Kidney tubule cell (primary cell): ENCODE data around the gene ELMOD3.
"Not testable (repeated sequence)": the region's sequence is repeated elsewhere in the genome, so short reads cannot be mapped to it uniquely, and the experiment has no call there.

Experiments used
- DNase-seq: peaks from one replicate; pipeline ENCODE4 v3.0.0-alpha.2; 2018; ENCODE audit warnings: low spot score

The ELMOD3 gene

DNA sequence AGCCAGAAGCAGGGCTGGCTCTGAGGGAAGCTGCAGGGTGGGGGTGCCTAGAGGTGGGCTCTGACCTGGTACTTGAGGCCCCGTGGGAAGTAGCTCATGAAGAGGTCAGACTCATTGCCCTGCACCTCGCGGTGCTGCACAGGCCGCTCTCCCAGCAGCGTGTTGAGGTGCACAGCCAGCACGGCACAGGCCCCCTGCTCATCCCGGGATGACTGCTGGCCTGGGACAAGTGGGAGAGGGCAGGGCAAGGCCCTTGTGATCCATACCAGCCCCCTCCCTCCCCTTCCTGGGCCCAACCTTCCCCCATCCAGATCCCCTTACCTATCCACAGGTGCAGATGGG, 46.9 kb downstream of the ELMOD3 start:
- no peak for DNase-seq

DNA sequence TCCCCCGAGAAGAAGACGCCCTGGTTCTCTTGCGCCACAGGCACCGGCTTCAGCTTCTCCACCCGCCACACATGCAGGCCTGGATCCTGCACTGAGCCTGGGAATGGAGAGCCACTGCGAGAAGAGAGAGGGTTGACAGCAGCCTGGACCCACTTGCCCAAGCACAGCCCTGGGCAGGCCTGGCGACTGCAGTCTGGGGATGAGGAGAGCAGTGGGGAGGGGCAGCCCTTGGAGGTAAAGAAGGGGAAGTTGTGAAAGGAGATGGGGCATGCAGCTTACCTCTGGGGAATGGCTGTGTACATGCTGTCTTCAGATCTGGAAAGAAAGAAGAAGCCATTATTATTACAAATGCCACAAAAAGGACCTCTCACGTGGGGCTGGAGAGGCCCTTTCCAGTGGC, 47.3 kb downstream of the ELMOD3 start:
- DNase-seq: no peak

DNA sequence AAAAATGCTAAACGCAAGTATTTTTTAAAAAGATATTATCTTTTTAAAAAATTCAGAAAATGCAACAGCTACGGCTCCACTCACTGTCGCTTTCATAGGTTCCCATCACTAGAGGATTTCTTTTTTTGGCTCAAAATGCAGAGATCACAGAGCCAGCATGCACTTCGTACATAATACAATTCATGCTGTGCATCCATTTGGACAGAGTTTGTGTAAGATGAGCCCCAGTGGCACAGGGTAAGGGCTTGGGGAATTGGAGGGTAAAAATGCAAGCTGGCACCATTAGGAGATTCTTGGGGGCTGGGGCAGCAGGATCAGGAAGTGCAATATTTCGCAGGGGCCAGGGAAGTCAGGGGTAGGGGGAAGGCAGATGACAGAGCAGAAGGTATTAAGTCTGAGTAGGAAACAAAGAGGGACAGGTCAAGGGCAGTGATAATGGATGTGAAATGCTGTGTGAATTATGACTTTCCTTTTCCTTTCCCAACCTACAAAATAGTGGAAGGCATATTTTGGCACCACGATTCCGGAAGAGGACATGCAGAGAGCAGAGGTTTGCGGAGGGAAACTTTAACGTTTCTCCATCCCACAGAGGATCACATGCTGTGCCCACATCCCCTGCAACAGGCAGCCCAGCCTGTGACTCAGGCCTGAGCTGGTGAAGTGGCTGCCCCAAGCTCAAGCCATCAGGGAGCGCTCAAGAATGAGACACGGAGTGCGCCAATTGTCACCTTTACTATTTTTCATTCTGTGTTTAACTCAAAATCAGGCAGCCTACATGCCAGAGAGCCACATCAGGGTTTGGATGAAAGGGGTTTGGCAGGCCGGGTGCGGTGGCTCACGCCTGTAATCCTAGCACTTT, 50.9 kb downstream of the ELMOD3 start:
- DNase-seq: peak; percentile 87

DNA sequence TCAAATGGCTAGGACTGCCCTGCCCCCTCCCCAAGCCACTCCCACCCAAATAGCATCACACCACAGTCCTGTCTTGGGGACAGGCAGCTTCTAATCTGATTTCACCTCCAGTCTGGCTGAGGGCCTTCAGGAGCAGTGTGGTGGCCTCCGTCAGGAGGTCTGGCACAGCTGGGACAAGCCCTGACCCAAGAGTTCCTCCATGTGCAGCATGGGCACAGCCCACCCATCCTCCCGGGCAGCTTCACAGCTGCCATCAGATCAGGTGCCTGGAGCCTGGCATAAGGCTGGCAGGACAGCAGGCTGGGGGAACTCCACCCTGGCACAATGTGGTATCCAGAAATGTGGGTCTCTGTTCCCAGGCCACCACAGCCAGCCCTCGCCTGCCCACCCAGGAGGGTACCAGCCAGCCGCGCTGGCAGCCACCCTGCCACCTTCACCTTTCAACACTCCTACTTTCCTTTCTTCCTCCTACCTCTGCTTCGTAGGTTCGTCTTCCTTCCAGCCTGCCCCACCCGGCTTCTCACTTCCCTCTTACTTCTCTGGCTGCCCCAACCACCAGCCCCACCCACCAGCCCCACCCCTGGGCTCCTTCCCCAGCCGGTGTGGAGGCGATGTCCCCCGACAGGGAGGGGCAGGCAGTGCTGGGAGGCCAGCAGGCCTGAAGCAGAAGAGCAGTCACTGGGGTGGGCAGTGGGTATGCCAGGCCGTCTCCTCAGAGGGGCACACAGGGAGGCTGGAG, 55.4 kb downstream of the ELMOD3 start, which contains the start of gene CAPG:
CAPG (minus strand) TSS at position 522 of the 739 bp plus-strand sequence. CDS start 8,221 bp downstream, outside the sequence.
- DNase-seq: peak; percentile 58

DNA sequence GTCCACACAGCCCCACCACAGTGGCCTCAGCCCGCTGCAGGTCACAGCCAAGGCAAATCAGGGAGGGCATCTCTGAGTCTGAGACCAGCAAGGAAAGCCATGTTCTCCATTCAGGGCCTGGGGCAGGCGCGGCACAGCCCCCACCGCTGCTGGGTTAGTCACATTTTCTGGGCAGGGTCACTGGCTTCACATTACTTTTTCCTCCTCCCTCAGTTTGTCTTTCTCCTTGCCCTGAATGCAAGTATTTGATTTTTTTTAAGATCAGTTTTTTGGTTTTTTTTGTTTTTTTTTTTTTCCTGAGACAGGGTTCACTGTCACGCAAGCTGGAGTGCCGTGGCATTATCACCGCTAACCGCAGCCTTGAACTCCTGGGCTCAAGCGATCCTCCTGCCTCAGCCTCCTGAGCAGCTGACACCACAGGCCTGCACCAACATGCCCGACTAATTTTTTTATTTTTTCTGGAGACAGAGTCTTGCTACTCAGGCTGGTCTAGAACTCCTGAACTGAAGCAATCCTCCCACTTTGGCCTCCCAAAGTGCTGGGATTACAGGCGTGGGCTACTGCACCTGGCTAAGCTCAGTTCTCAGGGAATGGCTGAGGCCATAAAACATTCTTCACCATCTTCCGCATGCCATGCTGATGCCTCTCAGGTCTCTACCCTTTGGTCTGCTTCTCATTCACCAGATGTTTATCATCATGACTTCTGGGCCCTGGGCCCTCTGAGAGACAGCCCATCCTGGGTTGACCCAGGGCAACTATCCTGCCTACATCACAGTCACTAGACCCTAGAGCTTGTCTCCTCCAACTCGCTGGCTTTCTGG, 56.2 kb downstream of the ELMOD3 start:
- no peak for DNase-seq

DNA sequence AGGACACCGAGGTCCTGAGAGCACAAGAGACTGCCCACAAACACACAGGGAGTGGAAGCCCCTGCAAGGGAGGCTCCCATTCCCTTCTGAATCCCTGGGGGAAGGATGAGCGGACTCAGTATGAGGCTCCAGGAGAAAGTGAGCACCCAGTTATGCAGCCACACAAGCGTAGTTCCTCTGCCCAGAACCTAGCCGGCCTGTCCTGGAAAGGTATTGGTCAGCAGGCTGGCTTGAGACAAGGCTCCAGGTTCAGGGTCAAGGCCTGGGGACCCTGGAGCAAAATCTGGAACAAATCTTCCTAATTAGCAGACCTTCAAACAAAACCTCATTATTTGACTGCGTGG, 56.8 kb downstream of the ELMOD3 start:
- DNase-seq: no peak

DNA sequence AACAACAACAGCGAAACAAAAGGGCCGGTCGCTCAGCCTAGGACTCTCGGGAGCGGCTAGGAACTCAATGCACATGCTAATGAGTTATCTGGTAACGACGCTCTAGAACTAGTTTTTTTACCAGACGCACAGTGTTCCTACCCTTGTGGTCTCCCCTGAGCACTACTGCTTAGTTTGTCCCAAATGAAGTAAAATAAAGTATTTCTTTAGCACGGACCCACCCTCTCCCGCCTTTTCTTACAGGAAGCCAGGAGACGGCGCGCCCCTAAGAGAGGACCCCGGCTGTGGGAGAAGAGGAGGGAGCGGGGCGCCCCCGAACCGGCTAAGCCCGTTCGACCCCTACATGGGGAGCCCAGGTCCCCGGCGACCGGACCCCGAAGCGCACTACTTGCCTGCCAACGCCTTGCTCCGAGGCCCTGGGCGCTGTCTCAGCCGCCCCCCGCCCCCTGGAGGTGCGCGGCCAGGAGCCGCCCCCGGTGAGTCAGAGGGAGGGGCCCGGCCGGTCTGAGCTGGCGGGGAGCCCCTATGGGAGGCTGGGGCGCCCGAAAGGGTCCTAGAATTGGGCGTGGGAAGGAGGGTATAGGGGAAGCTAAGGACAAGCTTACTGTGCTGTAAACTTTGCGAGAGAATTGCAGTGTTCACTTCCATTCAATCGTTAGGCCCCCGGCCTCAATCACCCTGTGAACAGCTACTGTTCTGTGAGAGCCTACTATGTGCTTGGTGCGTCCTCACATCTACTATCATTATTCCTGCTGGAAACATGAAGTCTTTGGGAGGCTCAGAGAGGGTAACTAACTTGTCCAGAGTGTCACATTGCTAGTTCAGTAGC, 59.2 kb downstream of the ELMOD3 start:
- DNase-seq: peak; percentile 55

DNA sequence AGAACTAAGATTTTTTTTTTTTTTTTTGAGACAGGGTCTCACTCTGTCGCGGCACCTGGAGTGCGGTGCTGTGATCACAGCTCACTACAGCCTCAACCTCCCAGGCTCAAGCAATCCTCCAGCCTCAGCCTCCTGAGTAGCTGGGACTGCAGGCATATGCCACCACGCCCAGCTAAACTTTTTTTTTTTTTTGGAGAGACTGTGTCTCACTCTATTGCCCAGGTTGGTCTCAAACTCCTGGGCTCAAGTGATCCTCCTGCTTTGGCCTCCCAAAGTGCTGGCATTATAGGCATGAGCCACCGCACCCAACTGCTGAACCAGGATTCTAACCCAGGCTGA, 59.8 kb downstream of the ELMOD3 start:
- DNase-seq: not testable (repeated sequence)

DNA sequence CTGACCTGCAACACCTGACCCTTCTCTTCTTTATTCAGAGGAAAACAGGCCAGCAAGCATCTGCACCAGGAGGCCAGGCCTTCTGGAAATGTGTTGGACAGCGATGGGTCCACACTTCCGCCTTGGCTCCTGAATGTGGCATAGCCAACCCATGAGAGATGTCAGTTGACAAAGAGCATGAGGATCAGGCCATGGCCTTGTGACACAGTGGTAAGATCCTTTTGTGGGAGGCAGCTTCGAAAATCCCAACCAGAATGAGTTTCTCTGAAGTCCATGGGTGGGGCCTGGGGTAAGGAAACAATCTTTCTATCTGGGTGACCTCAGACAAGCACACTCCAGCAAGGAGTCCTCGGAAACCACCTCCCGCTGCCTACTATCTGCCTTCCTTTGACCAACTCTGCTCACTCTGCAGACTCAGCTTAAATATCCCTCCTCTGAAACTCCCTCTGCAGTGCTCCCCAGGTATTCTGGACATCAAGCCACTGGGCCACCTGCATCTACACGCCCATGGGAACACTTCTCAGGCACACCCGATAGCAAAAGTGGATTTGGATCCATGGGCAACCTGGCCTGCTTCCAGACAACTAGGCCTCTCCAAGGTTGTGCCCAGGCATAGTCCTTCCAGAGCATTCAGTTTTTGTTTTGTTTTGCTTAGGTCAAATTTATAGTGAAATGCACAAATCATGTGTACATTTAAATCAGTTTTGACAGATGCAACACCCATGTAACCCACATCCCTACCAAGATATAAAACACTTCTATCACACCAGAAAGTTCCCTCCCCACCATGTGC, 60.4 kb downstream of the ELMOD3 start:
- DNase-seq: no peak

DNA sequence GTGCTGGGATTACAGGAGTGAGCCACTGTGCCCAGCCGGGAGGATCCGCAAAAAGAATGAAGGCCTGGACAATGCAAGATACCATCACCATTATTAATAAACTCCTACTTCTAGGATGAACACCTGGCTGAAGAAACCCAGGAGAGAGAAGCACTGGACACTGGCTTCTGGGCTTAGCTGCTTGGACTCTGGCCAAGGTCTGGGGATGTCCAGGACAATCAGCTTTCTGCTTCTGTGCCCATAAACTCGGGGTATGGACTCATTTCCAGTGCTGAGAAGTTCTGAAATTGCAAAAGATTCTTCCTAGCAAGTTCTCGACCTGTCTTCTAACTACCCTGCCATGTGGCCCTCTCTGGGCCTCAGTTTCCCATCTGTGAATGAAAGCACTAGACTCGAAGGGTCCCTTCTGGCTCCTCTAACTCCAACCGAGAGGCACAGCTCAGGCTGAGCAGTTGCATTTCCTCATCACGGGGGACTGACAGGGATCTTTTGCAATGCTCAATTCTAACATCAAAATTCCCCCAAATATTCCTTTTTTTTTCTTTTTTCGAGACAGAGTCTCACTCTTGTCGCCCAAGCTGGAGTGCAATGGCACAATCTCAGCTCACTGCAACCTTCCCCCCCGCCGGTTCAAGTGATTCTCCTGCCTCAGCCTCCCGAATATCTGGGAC, 61.5 kb downstream of the ELMOD3 start:
- no peak for DNase-seq

DNA sequence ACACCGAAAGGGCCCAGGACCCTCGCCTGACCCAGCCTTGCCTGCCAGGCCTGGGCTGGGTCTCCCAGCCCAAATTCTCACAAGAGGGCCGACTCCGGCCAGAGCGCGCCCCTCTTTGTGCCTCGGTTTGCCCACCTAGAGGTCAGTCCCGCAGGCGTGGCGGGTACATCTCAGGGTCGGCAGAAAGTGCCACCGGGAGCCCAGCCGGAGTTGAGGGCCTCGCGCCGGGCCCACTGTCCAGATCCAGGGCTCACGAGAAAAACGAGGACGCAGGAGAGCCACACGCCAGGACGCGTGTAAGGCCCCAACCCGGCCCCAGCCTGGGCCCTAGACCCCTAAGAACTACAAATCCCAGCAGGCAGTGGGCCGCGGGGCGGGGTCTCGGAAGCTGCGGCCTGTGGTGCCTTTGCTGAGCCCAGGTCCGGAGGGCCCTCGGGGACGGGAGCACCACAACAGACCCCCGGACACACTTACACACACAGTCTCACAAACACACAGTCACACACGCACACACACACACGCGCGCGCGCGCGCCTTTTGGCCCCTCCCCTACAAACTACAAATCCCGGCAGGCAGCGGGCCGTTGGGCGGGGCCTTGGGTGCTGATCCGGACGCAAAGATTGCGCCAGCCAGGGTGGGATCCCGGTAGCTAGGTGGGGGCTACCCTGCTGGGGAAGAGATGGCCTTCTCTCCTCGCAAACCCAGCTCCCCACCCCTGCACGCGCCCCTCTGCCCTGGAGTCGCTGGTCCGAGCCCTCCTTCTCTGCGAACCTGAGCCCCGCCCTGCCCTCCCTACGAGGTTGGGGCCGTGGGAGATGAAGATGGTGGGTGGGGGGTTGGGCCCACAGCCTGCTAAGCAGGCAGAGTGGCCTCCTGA, 63.8 kb downstream of the ELMOD3 start, which contains the start of gene SH2D6:
SH2D6 (plus strand) TSS at position 583 of the 877 bp plus-strand sequence. CDS start 10,752 bp downstream, outside the sequence.
- DNase-seq: peak; percentile 82

DNA sequence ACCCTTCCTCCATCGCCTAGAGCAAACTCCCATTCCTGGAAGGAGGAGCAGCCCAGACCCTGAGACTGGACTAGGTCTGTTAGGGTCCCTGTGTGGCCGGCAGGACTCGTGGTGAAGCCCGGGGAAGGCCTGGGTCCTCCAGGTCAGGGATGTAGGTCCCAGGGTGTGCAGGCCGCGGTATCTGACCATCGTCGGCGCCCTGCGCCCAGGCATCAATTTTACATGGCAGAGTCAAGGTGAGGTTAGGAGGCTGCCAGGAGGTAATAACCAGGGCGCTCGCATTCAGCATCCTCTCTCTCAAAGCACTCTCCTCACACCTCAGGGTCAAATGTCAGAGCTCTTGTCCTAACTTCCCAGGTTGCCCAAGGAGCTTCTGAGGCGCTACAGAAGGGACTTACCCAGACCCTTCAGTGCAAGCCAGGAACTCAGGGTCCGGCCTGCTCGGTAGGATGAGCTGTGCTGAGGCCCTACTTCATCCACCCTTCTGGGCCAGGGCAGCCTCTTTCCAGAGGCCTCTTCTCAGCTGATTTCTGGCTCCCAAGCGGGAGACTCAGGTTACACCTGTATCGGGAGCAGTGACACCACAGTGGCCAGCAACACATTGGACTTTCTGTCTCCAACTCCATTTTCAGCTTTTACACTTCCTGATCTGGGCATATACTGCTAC, 64.6 kb downstream of the ELMOD3 start:
- DNase-seq: no peak

DNA sequence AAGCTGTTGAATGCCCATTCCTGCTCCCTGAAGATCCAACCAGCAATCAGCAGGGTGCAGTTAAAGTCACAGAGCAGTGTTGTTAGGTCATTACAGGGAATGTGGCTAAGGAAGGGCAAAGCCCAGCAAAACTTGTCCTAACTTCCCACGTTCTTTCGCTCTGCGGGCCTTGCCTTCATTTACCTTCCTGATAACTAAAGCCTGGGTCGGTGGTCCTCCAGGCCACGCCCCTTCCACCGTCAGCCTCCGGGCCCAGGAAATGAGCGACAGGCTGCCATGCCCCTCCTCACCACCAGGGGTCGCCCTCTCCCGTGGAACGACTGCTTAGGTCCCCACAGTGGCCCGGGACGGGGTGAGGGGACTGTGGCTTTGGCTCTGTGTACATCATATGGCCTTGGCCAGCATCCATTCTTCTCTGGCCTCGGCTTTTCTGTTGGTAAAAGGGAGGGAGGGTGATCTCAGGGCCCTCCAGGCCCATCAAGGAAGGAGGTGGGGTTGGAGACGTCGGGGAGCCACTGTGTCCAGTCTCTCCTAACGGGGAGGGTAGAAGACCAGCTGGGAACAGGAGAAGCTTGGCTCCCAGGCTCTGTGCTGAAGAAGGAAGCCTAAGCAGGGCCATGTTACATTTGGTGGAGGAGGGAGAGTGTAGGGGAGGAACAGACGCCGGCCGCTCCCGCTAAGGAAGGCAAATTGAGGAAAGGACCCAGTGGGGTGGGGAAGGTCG, 66.1 kb downstream of the ELMOD3 start:
- peak; percentile 78 for DNase-seq

DNA sequence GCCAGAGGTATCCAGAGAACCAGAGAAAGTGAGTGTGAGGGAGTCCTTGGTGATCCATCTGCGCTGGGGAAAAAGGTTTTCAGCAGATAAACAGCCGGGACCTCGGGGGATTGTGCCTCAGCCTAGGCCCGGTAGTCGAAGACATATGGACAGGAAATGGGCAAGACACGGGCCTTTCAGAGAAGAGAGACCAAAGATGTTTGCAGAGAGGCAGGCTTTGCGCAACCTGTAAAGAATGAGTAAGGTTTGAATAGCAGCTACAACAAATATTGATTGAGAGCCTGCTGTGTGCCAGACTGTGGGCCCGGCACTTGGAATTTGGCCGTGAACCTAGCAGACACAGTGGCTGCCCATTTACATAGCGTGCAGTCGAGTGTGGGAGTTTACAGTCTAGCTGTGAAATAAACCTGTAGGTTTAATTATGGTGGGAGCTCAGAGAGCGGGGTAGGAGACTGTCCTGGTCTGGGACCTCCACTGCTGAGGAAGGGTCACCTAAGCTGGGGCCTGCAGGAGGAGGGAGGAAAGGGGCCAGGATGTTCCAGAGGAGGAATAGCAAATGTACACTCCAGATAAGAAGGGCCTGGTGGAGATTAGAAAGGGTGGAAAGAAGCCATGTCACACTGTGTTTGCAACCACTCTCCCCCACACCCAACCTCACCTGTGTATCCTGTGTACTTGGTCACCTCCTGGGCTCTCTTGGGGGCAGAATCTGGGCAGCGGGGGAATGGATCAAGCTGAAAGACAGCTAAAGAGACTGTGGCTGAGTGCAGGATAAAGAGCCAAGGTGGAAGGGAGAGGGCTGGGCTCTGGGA, 66.9 kb downstream of the ELMOD3 start:
- no peak for DNase-seq

DNA sequence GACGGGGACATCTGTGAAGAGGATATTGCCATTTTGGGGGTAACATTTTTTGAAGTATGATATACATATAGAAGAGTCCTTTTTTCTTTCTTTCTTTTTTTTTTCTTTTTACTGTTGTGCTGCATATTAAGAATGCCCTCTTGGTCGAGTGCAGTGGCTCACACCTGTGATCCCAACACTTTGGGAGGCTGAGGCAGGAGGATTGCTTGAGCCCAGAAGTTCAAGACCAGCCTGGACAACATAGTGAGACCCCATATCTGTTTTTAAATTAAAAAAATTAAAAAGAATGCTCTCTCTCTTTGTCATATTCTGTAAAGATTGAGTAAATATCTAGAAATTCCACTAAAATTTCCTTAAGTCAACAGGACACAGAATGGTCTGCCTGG, 67.5 kb downstream of the ELMOD3 start:
- no peak for DNase-seq

DNA sequence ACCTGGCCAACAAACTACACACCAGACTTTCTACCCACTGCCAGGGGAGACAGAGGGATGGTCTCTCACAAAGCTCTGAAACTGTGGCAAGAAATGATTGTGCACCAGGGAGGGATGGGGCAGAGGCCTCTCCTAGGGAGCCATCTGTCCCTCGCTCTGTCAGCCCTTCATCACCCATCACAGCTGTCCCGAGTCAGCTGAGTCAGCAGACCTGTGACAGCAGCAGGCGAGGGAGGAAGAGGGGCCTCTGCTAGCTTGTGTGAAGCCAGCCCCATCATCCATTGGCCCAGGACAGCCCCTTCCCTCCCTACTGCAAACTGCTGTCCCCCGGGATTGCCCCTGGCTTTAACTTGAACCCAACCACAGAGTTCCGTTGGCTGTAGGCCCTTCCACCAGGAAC, 69.0 kb downstream of the ELMOD3 start:
- no peak for DNase-seq

DNA sequence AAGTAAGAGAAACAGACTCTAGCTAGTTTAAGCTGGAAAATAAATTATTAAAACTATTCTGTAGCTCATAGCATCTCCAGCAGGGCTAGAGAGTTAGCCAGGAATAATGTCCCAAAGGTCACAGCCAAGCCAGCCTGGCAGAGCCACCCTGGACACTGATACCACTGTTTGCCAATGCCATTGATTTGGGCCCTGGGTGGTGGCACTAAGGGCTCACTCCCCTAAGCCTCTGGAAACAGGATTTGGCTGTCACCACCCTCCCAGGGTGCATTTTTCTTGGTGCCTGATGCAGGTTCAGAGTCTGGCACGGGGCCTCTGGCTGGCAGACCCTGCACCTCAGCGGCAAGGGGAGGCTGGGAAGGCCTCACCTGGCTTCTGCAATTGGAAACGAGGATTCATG, 71.0 kb downstream of the ELMOD3 start:
- DNase-seq: no peak
